Measurements from ENCODE around the gene OTOL1. TPM values are rescaled to one million over a fixed set of nuclear protein-coding genes. Genes with fewer than 3 reads are reported as not detected.
"Not testable (repeated sequence)": the region's sequence is repeated elsewhere in the genome, so short reads cannot be mapped to it uniquely, and the experiment has no call there.

OTOL1 gene
- total RNA-seq, 1 donor from 2014 or later, result not detected

DNA sequence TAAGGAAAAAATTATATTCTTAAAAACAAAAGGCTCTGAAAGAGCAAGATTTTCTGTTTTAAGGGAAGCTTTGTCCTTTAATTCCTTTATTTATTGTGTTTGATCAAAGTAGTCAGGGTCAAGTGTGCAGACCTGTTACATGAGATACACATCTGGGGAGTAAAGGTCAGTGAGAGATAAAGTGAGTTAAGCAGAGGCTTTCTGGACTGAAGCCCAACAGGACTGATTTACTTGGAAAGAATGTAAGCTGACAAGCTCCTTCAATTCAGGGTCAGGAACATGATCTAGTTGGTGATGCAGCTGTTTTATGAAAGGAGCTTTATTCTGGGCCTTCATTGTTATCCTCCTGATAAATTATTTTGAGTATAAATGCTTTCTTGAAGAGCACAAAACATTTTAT is 20.7 kb upstream of the OTOL1 start:
- no peaks in the 10 kb centered on the region for H3K9me3 Mint-ChIP-seq (ENCODE audit: unreplicated experiment)
- H3K27ac Mint-ChIP-seq (ENCODE audit: unreplicated experiment), result no peak overlapping the region
- TF ChIP-seq, protein P1, sequence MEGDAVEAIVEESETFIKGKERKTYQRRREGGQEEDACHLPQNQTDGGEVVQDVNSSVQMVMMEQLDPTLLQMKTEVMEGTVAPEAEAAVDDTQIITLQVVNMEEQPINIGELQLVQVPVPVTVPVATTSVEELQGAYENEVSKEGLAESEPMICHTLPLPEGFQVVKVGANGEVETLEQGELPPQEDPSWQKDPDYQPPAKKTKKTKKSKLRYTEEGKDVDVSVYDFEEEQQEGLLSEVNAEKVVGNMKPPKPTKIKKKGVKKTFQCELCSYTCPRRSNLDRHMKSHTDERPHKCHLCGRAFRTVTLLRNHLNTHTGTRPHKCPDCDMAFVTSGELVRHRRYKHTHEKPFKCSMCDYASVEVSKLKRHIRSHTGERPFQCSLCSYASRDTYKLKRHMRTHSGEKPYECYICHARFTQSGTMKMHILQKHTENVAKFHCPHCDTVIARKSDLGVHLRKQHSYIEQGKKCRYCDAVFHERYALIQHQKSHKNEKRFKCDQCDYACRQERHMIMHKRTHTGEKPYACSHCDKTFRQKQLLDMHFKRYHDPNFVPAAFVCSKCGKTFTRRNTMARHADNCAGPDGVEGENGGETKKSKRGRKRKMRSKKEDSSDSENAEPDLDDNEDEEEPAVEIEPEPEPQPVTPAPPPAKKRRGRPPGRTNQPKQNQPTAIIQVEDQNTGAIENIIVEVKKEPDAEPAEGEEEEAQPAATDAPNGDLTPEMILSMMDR (IDR thresholded peaks at IDR 0.05; ENCODE audit: unreplicated experiment), result no peak

DNA sequence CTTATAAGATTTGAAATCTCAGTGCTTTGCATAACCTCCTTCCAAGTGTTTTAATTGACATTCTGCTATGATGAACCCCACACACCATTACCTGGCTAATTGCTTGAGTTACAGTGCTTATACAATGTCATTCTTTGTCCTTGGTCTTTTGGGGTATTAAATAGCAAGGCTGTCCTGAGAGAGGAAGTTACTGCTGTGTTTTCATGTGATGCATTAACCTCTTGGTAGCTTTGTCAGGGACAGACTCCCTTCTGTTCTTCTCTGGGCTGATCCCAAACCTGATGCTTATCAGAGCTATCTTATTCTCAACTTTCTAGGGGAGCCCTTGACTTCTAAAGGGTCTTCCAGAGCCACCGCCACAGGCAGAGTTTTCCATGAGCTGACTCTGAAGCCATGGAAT is 12.4 kb upstream of the OTOL1 start:
- H3K4me1 Mint-ChIP-seq (ENCODE audit: unreplicated experiment), result no peaks in the 10 kb centered on the region
- no peak overlapping the region for H3K27ac Mint-ChIP-seq (ENCODE audit: unreplicated experiment)
- no peaks in the 10 kb centered on the region for H3K9me3 Mint-ChIP-seq (ENCODE audit: unreplicated experiment)
- no peaks in the 10 kb centered on the region for H3K36me3 Mint-ChIP-seq (ENCODE audit: low read depth, unreplicated experiment)
- H3K4me3 Mint-ChIP-seq (ENCODE audit: unreplicated experiment), result no peak overlapping the region
- no peak for DNase-seq (ENCODE audit: low spot score)
- no peaks in the 10 kb centered on the region for H3K27me3 Mint-ChIP-seq (ENCODE audit: unreplicated experiment)
- TF ChIP-seq, protein P1 (IDR thresholded peaks at IDR 0.05; ENCODE audit: unreplicated experiment), result no peak

More for the DNA sequence above, 20.7 kb upstream of the OTOL1 start:
- no peak for DNase-seq (ENCODE audit: low spot score)
- H3K4me3 Mint-ChIP-seq (ENCODE audit: unreplicated experiment), result no peak overlapping the region
- H3K36me3 Mint-ChIP-seq (ENCODE audit: low read depth, unreplicated experiment), result no peaks in the 10 kb centered on the region
- no peaks in the 10 kb centered on the region for H3K27me3 Mint-ChIP-seq (ENCODE audit: unreplicated experiment)
- H3K4me1 Mint-ChIP-seq (ENCODE audit: unreplicated experiment), result no peaks in the 10 kb centered on the region

DNA sequence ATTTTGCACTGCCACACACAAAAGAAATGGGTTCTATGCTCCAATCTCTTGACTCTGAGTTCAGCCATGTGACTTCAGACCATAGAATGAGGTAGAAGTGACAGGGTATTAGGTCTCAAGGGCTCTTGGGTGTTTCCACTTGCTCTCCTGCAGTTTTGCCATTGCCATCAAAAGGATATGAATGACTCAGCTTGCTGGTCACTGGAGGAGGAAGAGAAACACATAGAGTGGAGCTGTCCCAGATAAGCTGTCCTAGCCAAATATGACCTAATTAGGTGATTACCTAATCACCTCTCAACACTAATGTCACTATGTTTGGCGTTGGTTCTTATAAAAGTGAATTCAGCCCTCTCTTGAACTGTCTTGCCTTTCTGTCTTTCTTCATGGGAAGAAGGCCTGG is 8.3 kb upstream of the OTOL1 start:
- H3K9me3 Mint-ChIP-seq (ENCODE audit: unreplicated experiment); H3K4me3 Mint-ChIP-seq (ENCODE audit: unreplicated experiment); H3K27me3 Mint-ChIP-seq (ENCODE audit: unreplicated experiment); DNase-seq (ENCODE audit: low spot score); H3K27ac Mint-ChIP-seq (ENCODE audit: unreplicated experiment); H3K36me3 Mint-ChIP-seq (ENCODE audit: low read depth, unreplicated experiment); H3K4me1 Mint-ChIP-seq (ENCODE audit: unreplicated experiment): not testable (repeated sequence)

DNA sequence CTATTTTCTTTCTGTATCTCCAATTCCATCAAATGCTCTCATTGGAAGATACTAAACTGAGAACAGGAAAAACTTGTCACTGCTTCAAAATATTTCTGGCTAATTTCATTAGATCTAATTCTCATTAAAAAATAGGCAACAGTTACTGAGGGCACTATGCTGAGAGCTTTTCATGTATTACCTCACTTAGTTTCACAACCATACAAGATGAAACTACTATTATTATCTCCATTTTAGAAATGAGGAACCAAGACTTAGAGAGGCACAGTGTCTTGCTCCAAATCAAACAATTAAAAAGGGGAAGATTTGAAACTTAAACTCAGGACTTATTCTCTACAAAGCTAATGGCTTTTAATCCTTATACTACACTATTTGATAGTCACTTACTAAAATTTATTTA is 7.2 kb upstream of the OTOL1 start:
- no peak for DNase-seq (ENCODE audit: low spot score)
- Mint-ChIP-seq H3K4me3 (ENCODE audit: unreplicated experiment) (no peak overlapping the region), H3K27ac (ENCODE audit: unreplicated experiment) (no peak overlapping the region), H3K4me1 (ENCODE audit: unreplicated experiment) (peaks cover 2% of the 10 kb centered on the region), H3K27me3 (ENCODE audit: unreplicated experiment) (no peaks in the 10 kb centered on the region), H3K9me3 (ENCODE audit: unreplicated experiment) (no peaks in the 10 kb centered on the region), H3K36me3 (ENCODE audit: low read depth, unreplicated experiment) (no peaks in the 10 kb centered on the region)
- TF ChIP-seq, protein P1 (IDR thresholded peaks at IDR 0.05; ENCODE audit: unreplicated experiment), result no peak

DNA sequence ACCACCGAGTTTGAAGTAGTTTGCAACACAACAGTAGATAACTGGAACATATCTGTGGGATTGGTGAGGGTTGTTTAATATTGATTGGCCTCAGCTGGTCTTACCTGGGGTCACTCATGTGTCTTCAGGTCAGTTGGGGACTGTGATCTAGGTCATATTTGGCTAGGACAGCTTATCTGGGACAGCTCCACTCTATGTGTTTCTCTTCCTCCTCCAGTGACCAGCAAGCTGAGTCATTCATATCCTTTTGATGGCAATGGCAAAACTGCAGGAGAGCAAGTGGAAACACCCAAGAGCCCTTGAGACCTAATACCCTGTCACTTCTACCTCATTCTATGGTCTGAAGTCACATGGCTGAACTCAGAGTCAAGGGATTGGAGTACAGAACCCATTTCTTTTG is 5.8 kb upstream of the OTOL1 start:
- not testable (repeated sequence) for H3K36me3 Mint-ChIP-seq (ENCODE audit: low read depth, unreplicated experiment); DNase-seq (ENCODE audit: low spot score); H3K27me3 Mint-ChIP-seq (ENCODE audit: unreplicated experiment); H3K9me3 Mint-ChIP-seq (ENCODE audit: unreplicated experiment); H3K4me3 Mint-ChIP-seq (ENCODE audit: unreplicated experiment); H3K27ac Mint-ChIP-seq (ENCODE audit: unreplicated experiment); H3K4me1 Mint-ChIP-seq (ENCODE audit: unreplicated experiment)

DNA sequence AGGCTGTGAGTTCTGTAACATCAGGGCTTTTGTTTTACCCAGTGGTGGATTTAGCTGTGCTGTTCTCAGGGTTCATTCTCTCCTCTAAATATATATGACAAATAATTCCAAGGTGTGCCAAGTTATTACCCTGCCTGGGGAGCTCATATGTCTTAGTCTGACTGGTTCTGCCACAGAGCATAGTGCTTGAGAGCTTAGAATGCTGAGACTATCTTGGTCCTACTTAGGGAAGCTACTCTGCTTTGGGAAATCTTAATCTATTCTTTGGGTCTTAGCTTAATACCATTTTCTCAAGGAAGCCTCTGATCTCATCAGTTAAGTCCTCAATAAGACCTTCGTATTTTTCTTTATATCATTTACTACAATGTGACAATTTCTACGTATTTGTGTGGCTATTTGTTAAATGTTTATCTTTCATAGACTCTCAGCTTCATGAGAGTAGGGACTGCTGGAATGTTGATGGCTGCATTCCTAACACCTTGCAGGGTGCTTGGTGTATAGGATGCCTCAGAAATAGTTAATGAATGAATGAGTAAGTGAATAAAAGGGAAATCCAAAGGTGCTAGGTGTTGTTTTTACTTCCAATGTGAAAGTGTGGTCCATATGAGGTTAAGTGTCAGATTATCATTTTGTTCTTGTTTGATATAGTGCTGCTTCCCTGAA is 1.8 kb downstream of the OTOL1 start:
- no peak overlapping the region for H3K27ac Mint-ChIP-seq (ENCODE audit: unreplicated experiment)
- peaks cover 1% of the 10 kb centered on the region for H3K27me3 Mint-ChIP-seq (ENCODE audit: unreplicated experiment)
- no peak overlapping the region for H3K4me3 Mint-ChIP-seq (ENCODE audit: unreplicated experiment)
- H3K36me3 Mint-ChIP-seq (ENCODE audit: low read depth, unreplicated experiment), result no peaks in the 10 kb centered on the region
- no peaks in the 10 kb centered on the region for H3K4me1 Mint-ChIP-seq (ENCODE audit: unreplicated experiment)
- no peak for DNase-seq (ENCODE audit: low spot score)
- TF ChIP-seq, protein P1 (IDR thresholded peaks at IDR 0.05; ENCODE audit: unreplicated experiment), result no peak
- no peaks in the 10 kb centered on the region for H3K9me3 Mint-ChIP-seq (ENCODE audit: unreplicated experiment)

All from endothelial cell (in vitro differentiated cells).